GM23248 (cell line): ENCODE data around the gene TRIO.

ENCODE experiments used
- EZH2 ChIP-seq: fragments of 200-600 bp; sonication (generic); IDR thresholded peaks from 2 replicates; pipeline ENCODE4 v1.6.1; 2018; ENCODE audit warnings: antibody characterized with exemption, mild to moderate bottlenecking; ENCODE audit not compliant: insufficient read depth, poor library complexity, severe bottlenecking
- EZH2phosphoT487 ChIP-seq: fragments of 200-600 bp; sonication (generic); IDR thresholded peaks from 2 replicates; pipeline ENCODE4 v1.6.1; 2018; ENCODE audit warnings: antibody characterized with exemption, moderate library complexity, mild to moderate bottlenecking, low read depth; ENCODE audit not compliant: insufficient read depth

- TF ChIP-seq EZH2 (no peak), EZH2phosphoT487 (no peak)
These were observed 7.5 kb upstream of the TRIO start for GRCh38 chr5:14135621-14136020.
